ENCODE measurements around the gene NXPH3.

- no peak for TF ChIP-seq POLR2A (IDR thresholded peaks at IDR 0.05; ENCODE audit: low read depth, low read length)
- no peak for TF ChIP-seq TAF1 (IDR thresholded peaks at IDR 0.05; ENCODE audit: low read depth, low read length)
- no peak for TF ChIP-seq POLR2AphosphoS5 (IDR thresholded peaks at IDR 0.05; ENCODE audit: low read depth, low read length)
- no peak for TF ChIP-seq PAX5 (IDR thresholded peaks at IDR 0.05; ENCODE audit: insufficient read depth, low read length, severe bottlenecking)
- TF ChIP-seq SPI1 (IDR thresholded peaks at IDR 0.05; ENCODE audit: low read depth, low read length) = no peak
- no peak for TF ChIP-seq POU2F2 (IDR thresholded peaks at IDR 0.05; ENCODE audit: low read depth, low read length)
Observed at GRCh38 chr17:49547566-49547965, 28.1 kb upstream of the NXPH3 start.

Data from GM12891 (cell line).